Measurements from ENCODE around the gene RYR2. TPM values are rescaled to one million over a fixed set of nuclear protein-coding genes. Genes with fewer than 3 reads are reported as not detected.

RYR2 gene
- total and polyA plus RNA-seq, 9 of the 15 experiments (the other 6 are each of a cell fraction or from before 2014, with no cell fraction given): 0.03 to 0.42 (median 0.14) TPM

DNA sequence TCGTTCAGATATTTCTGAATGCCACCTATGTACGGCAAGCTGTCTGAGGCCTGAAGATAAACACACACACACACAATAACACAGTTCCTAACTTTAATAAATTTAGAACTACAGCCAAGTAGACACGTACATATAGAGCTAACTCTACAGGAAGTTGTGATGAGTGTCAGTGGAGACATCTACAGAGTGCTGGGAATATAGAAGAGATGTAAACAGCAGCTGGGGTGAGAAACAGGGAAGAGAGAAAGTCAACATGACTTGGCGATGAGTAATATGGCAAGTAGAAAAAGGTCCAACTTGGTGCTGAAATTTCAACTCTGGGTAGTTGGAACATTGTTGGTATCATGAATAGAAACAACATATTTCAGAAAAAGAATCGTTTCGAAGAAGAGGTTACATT is 642.3 kb downstream of the RYR2 start:
- intact Hi-C loops (cut with micrococcal nuclease): no loop called here
- TF ChIP-seq RFX1 (IDR thresholded peaks at IDR 0.05) (no peak), ZNF124 (CRISPR knock-in tag; IDR thresholded peaks at IDR 0.05) (no peak)

DNA sequence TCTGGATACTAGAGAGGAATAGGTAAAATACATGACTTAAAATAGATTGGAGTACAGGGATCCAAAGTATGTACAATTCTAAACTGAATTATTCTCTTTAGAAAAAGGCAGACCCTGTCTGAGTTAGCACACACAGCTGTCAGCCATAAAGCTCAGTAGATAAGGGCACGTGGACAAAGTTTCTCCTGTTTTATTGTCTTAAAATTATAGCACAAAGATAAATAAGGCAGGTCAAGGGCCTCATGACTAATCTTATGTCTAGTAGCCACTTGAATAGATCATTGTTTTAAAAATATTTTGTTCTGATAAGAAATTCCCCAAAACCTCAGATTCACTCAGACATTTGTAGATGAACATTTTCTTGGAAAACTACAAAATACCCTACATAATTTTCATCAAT is 643.6 kb downstream of the RYR2 start:
- Histone ChIP-seq H3K36me3 (ENCODE audit: control insufficient read depth, insufficient read depth, low read length) (no peaks in the 10 kb centered on the region), H3K27ac (ENCODE audit: extremely low read depth, low read depth, low read length) (no peak overlapping the region), H3K4me3 (no peak overlapping the region), H4K20me1 (replicated peaks; ENCODE audit: control insufficient read depth, insufficient read depth, low read length) (no peaks in the 10 kb centered on the region), H3K9ac (ENCODE audit: insufficient read depth in 1 of 2, low read depth in 2 of 2, low read length in 2 of 2) (no peak overlapping the region), H2AFZ (ENCODE audit: low read depth, low read length) (no peak overlapping the region), H3K9me1 (ENCODE audit: control insufficient read depth, insufficient read depth, low read length) (no peaks in the 10 kb centered on the region), H3K9me3 (replicated peaks; ENCODE audit: control insufficient read depth, insufficient read depth, low read depth, low read length) (no peaks in the 10 kb centered on the region; the same call in 1 of the 2 replicates), H3K27me3 (ENCODE audit: control insufficient read depth in 2 of 2, insufficient read depth in 2 of 2, low read length in 2 of 2) (no peaks in the 10 kb centered on the region), H3K4me2 (ENCODE audit: insufficient read depth, low read length) (no peak overlapping the region), H3K79me2 (ENCODE audit: control insufficient read depth, insufficient read depth, low read length) (no peaks in the 10 kb centered on the region), H3K4me1 (replicated peaks in 1 of 2; ENCODE audit: control insufficient read depth in 2 of 2, insufficient read depth in 2 of 2, low read length in 2 of 2) (no peaks in the 10 kb centered on the region)
- no TSS peak for BruUV-seq (replicated peaks)
- no peak for FAIRE-seq
- ChIA-PET CTCF (ENCODE audit: low intra/inter-chr PET ratio) (no interaction called here), POLR2A (no interaction called here)
- WGBS (ENCODE audit: insufficient coverage, low coverage, missing lambda C conversion rate): 0% methylated on average over 1 of the region's 1 CpG
- TF ChIP-seq, protein P1, sequence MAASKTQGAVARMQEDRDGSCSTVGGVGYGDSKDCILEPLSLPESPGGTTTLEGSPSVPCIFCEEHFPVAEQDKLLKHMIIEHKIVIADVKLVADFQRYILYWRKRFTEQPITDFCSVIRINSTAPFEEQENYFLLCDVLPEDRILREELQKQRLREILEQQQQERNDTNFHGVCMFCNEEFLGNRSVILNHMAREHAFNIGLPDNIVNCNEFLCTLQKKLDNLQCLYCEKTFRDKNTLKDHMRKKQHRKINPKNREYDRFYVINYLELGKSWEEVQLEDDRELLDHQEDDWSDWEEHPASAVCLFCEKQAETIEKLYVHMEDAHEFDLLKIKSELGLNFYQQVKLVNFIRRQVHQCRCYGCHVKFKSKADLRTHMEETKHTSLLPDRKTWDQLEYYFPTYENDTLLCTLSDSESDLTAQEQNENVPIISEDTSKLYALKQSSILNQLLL (CRISPR knock-in tag; IDR thresholded peaks at IDR 0.05; ENCODE audit: borderline replicate concordance): no peak
- TF ChIP-seq ATF1 (CRISPR knock-in tag; IDR thresholded peaks at IDR 0.05): no peak
- no peak for TF ChIP-seq ATF1 (tag; IDR thresholded peaks at IDR 0.05)
- intact Hi-C loops (cut with micrococcal nuclease) (no loop called here), in situ Hi-C loops (cut with MboI) (no loop called here)
- DNase-seq (ENCODE audit: extremely low read depth in 1 of 4, low spot score in 3 of 4): no peak
- no peak for ATAC-seq

More for the DNA sequence above, 642.3 kb downstream of the RYR2 start:
- WGBS (ENCODE audit: insufficient coverage, low coverage, missing lambda C conversion rate): 2% methylated on average over 6 of the region's 6 CpGs
- ATAC-seq: no peak
- BruUV-seq (replicated peaks): no TSS peak
- H3K9ac ChIP-seq (ENCODE audit: insufficient read depth in 1 of 2, low read depth in 2 of 2, low read length in 2 of 2): no peak overlapping the region
- H3K27ac ChIP-seq (ENCODE audit: extremely low read depth, low read depth, low read length): no peak overlapping the region
- H4K20me1 ChIP-seq (replicated peaks; ENCODE audit: control insufficient read depth, insufficient read depth, low read length): no peaks in the 10 kb centered on the region
- no peak for DNase-seq (ENCODE audit: extremely low read depth in 1 of 4, low spot score in 3 of 4)
- H3K9me3 ChIP-seq (replicated peaks; ENCODE audit: control insufficient read depth, insufficient read depth, low read depth, low read length): peaks cover 5% of the 10 kb centered on the region
- H2AFZ ChIP-seq (ENCODE audit: low read depth, low read length): no peak overlapping the region
- no peaks in the 10 kb centered on the region for H3K79me2 ChIP-seq (ENCODE audit: control insufficient read depth, insufficient read depth, low read length)
- ChIA-PET CTCF (ENCODE audit: low intra/inter-chr PET ratio) (no interaction called here), POLR2A (no interaction called here)
- no peaks in the 10 kb centered on the region for H3K4me1 ChIP-seq (replicated peaks in 1 of 2; ENCODE audit: control insufficient read depth in 2 of 2, insufficient read depth in 2 of 2, low read length in 2 of 2)
- H3K4me2 ChIP-seq (ENCODE audit: insufficient read depth, low read length): no peak overlapping the region
- in situ Hi-C loops (cut with MboI): no loop called here
- H3K36me3 ChIP-seq (ENCODE audit: control insufficient read depth, insufficient read depth, low read length): no peaks in the 10 kb centered on the region
- no peak overlapping the region for H3K4me3 ChIP-seq
- FAIRE-seq: no peak
- no peaks in the 10 kb centered on the region for H3K9me1 ChIP-seq (ENCODE audit: control insufficient read depth, insufficient read depth, low read length)
- H3K27me3 ChIP-seq (ENCODE audit: control insufficient read depth in 2 of 2, insufficient read depth in 2 of 2, low read length in 2 of 2): no peaks in the 10 kb centered on the region
